AG09319 (cell line): ENCODE results near the gene CACNA1C.

Experiments
- DNase-seq: peaks from one replicate; pipeline ENCODE4 v3.0.0-alpha.2; 2010; ENCODE audit warnings: low read depth; ENCODE audit errors: extremely low read depth
- CTCF ChIP-seq: IDR thresholded peaks from 2 replicates; pipeline ENCODE4 v1.5.1; 2011; ENCODE audit warnings: low read depth, mild to moderate bottlenecking, inconsistent platforms, low read length, moderate library complexity

The CACNA1C gene

GRCh38 chr12:2061402-2061801 is 8.6 kb downstream of the CACNA1C start:
- no peak for TF ChIP-seq CTCF
- no peak for DNase-seq

- no peak for TF ChIP-seq CTCF
- no peak for DNase-seq
These were observed 11.3 kb downstream of the CACNA1C start for GRCh38 chr12:2064071-2064507.

GRCh38 chr12:2068653-2069052 is 15.9 kb downstream of the CACNA1C start:
- no peak for TF ChIP-seq CTCF
- DNase-seq: no peak

GRCh38 chr12:2070440-2071045 is 17.8 kb downstream of the CACNA1C start:
- TF ChIP-seq CTCF: no peak
- no peak for DNase-seq

- TF ChIP-seq CTCF: no peak
- no peak for DNase-seq
These were observed 22.0 kb downstream of the CACNA1C start for GRCh38 chr12:2074792-2075191.

- DNase-seq: no peak
- TF ChIP-seq CTCF: no peak
These were observed 22.9 kb downstream of the CACNA1C start for GRCh38 chr12:2075508-2076195.

- no peak for DNase-seq
These were observed 23.4 kb downstream of the CACNA1C start for GRCh38 chr12:2076196-2076570.

More at GRCh38 chr12:2076196-2076570, 23.4 kb downstream of the CACNA1C start:
- no peak for TF ChIP-seq CTCF
